Stimulated activated CD4-positive, alpha-beta T cell treated with anti-CD3 and anti-CD28 coated beads, Interleukin-1b, Interleukin-23, amount 100 ng/mL, for 1 hour (primary cell): ENCODE results near the gene LSP1.

ENCODE experiments used
- DNase-seq, 2 donors: peaks; one replicate each; pipeline ENCODE4 v3.0.0-alpha.2; 2020; ENCODE audit warnings: low read depth in 2 of 2

Gene LSP1

DNA sequence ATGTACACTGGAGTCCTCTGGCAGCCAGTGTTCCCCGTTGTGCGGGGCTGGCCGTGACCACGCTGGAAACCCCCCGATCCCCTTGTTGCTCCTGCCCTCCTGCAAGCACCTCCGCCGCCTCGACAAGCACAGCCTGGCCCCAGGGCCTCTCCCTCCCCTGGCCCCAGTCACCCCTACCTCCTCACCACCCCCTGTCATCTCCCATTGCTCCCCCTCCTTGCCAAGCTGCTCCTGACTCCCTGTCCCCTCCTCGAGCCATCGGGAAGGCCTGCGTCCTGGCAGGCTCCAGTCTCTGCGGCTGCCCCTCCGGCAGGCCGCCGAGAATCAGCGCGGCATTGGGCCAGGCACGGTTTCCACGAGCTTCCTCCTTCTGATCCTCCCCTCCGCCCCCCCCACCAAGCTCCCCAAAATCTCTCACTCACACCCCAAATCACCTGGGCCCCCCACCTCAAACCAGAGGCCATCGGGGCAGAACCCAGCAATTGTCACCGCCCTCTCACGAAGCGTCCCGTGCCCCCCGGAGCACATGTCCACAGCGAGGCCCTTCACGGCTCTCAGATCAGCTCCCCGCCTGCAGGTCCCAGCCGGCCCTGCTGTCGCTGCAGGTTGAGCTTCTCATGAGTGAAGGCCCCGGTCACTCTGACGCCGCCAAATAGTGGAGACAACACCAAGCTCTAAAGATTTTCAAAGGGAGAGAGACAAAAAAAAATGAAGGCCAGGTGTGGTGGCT lies 5.7 kb upstream of the LSP1 start:
- no peak for DNase-seq

DNA sequence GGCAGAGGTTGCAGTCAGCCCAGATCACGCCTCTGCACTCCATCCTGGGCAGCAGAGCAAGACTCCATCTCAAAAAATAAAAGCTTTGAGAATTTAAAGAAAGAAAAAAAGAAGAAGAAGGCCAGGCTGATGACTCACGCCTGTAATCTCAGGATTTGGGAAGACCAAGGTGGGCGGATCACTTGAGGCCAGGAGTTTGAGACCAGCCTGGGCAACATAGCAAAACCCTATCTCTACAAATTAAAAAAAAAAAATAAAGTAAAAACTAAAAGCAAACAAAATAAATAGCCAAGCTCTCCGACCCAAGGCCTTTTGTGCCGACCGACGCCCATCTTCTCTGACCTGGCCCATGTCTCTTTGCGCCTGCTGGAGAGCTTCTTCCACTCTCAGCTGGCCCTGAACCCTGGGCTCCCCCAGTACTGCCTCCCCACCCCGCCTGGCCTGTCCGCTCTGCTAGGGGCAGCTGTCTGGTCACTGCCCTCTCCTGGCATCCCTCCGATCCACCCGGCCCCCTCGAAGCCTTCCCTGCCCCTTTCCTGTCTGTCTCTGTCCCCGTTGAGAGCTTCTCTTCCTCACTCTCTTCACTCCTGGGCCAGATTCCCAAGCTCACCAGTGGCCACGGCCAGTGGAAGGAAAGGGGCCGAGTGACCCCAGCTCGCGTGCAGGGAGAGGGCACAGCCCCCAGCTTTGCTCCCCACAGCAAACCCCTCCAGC lies 4.8 kb upstream of the LSP1 start:
- no peak for DNase-seq

DNA sequence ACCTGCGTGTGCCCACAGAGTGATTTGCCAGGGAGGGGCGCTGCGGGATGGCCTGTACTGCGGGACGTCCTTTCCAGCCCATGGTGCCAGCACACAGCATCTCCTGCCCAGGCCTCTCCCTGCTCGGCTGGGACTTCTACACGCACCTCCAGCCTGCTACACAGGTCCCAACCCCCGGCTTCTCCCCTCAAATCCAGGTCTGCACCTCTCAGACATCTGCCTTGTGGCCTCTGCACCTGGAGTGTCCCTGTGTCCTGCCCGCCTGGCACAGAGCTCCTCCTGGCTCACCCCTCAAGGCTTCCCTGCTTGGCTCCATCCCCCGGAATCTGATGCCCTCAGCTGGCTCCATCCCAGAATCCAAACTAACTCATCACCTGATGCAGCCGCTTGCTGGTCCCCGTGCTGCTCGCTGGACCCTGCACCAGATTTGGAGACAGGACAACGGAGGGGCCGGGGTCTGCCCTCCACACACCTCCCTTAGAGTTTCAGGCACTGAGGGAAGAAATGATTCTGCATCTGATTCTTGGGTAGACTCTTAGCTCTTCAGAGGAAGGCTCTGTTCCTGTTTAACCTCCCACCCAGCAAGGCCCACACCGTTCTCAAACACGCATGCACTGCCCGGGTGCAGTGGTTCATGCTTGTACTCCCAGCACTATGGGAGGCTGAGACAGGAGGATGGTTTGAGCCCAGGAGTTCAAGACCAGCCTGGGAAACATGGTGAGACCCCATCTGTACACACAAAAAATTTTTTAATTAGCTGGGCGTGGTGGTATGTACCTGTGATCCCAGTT lies 4.0 kb upstream of the LSP1 start:
- no peak for DNase-seq

DNA sequence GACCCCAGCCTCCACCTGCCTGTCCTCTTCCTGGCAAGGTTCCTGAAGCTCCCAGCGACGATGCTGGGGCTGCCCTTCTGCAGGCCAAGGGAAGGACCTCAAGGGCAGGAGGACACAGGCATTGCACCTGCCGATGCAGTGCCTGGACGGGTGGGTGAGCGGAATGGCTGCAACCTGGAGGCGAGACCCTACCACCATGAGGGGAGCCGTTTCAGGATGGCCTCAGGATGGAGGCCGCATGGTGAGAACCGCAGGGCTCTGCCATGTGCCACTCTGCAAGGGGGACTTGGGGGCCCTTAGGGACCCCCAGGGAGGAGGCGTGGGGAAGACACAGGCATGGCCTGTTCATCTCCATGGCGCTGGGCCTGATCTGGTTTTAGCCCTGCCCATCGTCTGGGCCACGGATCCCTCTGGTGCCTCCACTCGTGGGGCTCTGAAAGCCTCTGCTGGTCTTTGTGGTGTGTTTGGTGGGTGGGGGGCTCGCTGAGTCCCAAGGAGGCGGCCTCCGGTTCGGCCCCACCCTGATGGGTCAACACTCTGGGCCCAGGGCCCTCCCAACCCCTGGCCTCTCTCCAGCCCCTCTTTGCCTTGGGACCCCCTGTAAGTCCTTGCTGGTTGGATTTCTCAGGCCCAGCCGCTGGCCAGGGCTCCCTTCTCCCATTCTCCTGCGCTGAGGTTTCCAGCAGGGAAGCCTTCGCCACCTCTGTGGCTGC lies 1.3 kb upstream of the LSP1 start:
- no peak for DNase-seq

DNA sequence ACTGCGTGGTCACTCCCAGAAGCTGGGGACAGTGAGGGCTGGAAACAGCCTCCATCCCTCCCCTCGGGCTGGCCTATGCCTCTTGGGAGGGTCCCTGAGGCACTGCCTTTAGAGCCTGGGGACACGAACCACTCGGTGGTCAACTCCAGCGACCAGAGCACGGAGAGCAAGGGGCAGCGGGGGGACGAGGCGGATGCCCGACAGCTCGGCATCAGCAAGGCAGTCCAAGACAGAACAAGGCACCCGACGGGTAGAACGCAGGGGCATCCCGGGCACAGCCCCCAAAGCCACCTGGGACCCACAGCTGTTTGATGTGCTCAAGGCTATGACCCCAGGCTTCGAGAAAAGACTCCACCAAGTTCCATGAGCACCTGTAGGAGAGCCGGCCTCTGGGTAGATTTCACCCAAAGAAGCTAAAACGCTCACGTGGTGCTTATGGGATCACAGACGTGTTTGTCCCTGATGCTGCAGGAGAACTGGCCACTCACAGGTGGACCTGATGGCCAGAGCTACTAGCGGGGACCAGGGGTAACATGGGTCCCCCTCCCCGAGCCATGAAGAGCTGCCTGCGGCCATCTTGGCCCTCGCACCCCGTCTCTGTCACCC lies 510 bp upstream of the LSP1 start:
- no peak for DNase-seq

DNA sequence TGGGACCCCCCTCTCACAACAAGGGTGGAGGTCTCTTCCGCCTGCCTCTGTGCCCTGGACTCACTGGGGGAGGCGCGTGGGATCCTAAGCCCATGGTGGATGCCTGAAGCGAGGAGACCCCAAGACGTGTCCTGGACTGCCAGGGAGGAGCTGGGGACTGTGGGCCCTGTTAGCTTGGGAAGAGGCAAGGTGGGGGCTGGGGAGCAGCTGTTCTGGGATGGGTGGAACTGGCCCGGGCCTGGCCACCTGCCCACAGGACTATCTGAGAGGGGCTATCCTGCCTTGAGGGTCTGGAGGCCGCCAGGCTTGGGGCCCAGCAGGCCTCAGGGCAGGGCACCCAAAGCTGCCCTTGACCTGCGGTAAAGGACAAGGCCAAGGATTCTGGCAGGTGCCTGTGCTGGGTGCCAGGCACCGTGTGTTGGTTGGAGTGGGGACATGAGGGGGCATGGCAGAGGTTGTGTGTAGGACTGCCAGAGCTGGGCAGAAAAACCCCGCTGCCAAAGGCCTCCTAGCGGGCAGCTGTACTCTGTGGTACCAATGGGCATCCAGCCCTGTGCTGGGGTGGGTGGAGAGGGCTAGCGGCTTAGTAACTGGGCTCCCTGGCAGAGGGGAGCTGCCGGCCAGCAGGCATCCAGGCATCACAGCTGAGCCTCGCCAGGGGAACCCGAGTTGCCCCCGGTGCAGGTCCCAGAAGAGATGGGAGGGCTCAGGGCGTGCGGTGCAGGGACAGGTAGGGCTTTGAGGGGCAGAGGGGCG lies 670 bp downstream of the LSP1 start:
- DNase-seq, result no peak

DNA sequence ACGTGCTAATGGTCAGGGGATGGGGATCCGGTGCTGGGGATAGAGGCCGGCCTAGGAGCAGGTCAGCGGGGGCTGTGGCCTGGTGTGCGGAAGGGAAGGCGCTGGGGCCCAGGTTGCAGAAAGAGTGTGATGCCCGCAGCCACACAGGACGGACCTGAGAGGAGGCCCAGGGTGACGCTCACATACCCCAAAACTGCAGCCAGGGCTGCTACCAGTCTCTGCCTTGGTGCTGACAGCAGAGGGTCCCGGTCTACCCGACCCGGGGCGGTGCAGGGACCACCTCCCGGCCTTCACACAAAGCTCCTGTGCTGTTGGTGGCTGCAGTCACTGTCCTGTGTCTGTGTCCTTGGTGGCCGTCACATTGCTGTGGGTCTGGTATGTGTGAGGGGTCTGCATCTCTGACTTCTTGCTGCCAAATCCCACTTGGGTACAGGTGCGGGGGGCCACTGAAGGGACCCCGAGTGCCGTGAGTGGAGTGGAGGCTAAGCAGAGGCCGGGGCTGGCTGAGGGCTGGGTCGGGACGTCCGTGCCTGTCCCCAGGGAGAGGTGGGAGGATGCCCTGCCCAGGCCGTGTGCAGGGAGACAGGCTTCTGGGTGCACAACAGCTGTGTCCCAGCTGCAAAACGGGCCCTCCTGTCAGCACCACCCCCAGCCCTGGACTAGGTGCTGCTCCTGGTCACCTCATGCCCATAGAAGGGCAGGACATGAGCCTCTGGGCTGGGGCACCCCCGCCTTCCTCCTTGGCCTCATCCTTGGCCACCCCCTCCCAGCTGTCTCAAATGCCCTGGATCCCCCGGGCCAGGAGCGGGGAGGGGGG lies 1.5 kb downstream of the LSP1 start:
- DNase-seq, result no peak

DNA sequence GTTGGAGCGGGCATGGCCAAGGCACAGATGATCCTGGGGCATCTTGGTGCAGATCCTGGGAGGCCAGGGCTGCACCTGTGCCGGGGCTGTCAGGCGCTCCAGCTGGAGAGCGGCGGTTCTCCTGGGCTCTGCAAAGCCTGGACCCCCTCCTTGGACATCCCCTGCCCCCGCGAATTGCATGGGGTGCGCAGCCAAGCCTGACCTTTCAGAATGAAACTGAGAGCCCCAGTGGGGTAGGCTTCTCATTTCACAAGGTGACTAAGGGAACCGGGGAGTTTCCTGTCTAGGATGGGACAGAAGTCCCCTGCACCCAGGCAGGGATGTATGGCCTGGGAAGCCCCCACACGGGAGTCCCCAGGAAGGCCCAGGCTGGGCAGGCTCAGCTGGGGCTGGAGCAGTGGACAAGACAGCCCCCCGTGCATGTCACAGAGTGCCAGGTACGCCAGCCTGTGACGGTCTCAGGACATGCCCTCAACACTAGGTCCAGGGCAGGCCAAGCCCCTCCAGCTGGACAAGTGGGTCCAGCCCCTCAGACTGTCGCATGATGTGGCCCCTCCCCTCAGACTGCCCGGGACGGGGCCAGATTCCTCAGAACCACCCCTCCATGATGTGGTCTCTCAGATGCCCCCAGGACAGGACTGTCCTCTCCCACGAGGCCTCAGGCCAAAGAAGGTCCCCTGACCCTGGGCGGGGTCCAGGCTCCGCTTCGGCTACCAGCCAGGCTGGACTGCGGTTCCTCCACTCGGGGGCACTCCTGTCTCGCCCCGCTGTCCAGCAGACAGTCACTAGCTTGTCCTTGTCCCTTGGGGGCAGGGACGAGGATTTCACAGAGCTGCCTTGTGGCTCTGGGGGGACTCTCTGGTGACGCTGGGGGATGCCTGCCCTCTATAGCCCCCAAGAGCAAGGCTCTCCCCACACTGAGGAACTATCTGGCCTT lies 2.3 kb downstream of the LSP1 start:
- no peak for DNase-seq

DNA sequence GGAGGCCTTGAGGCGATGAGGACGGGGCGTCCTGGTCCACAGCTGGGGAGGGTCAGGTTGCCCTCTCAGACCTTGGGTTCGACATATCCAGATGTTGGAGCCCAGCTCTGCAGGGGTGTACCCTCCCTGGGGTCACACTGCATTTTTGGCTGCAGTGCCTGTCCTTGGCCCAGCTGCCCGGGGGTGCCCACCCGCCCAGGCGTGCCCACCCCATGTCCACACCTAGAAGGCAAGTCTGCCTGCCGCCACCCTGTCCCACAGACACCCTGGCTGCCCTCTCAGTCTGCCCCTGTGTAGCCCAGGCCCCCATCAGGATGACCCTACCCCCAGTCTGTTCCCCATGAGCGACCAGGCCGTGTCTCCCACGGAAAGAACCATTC lies 3.0 kb downstream of the LSP1 start:
- no peak for DNase-seq

DNA sequence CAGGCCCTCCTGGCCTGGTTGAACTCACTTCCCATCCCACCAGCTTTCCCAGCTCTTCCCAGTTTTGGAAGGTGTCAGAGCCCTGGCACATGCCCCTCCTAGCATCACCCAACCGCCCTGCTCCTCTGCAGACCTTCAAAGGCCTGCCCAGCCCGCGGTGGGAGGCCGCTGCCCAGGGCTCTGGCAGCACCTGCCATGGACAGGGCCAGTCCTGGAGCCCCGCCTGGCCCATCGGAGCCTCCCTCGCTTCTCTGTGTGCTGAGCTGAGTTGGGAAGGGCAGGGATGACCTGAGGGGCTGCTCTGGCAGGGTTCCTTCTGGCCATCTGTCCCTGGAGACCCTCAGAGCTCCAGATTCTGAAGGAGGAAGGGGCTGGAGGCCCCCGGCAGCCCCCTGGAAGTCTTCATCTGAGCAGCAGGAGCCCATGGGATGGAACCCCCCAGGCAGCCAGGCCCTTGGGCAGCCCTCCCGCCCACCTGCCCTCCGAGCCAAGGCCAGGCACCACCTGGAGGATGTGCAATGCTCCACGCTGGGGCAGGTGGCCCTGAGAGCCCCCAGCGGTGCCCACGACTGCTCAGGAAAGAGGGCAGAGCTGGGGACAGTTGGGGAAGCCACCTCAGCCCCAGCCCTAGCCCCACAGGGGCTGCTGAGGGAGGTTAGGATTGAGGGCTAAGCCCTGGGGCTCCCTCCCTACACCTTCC lies 3.6 kb downstream of the LSP1 start:
- no peak for DNase-seq

DNA sequence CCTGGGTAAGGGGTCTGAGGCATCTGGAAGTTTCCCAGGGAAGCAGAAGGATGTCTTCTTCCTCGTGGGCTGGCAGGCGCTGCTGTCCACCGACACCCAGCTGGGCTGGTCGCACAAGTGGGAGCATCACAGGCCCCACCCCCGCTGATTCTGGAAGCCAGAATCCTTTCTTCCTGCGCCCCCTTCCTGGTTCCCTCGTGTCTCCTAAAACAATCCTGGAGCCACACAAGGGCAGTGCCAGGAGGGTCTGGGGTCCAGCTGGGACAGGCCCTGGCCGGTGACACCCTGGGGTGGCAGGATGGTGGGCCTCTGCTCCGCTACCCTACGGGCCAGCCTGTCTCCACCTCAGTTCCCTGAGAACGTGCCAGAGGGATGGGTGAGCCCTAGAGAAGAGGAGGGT lies 4.2 kb downstream of the LSP1 start:
- DNase-seq, result no peak

DNA sequence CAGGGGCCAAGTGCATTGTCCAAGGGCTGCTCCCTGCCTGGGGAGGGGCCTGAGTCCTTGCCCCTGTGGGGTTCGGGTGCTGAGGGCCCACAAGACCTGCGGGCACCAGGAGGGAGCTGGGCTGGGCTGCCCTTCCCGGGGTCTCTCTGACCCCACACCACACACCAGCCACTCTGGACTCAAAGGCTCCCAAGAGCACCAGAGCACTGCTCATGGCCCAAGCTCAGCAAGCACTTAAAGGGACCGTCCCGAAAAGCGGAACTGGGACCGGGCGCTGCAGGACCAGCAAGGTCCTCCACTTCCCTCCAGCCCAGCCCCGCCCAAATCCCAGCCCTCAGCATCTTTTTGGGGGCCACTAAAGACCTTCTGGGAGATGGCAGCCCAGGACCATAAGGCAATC lies 5.3 kb downstream of the LSP1 start:
- DNase-seq, result no peak

DNA sequence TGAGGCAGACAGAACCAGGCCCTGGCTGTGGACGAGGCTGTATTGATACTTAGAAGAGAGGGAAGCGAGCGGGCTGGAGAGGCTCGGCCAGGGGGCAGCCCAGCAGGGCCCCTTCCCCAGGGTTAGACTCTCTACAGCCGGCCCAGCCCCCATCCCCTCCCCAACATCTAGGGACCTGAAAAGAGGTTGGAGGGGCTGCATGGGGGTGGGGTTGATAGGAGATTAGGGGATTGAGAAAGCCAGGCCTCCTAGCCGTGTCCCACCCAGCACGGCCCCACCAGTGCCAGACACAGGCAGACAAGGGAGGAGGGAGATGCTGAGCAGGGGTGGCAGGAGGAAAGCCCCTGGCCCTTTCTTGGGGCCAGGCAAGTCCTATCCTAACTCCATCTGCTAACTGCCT lies 5.7 kb downstream of the LSP1 start:
- no peak for DNase-seq

DNA sequence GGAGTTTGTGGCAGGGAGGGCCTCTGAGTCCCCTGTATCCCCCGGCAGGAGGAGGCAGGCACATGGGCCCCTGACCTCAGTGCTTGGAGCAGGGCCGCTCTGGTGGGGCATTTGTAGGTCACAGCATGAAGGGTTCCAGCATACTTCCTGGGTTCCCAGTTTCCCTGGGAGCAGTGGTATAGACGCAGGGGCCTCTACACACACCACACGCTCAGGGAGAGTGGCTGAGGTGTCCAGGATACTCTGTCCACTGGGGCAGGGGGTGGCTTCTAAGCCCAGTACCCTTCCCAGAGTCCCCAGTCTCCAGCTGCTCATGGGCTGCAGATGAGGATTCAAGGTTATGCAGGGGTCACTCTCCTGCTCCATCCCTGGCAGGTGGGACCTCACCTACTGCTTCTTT lies 6.1 kb downstream of the LSP1 start:
- DNase-seq, result no peak

DNA sequence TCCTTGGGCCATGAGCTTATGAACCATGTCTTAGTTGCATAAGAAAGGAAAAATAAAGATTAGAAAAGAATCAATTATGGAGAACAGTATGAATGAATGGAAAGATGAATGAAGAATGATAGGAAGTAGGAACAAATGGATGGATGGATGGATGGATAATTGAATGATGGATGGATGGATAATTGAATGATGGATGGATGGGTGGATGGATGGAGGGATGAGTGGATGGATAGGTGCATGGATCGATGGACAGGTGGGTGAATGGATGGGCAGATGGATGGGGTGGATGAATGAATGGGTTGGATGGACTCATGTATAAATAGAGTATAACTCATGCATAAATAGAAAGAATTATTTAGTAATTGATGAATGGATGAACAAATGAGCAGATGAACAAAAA lies 7.2 kb downstream of the LSP1 start:
- DNase-seq, result no peak

DNA sequence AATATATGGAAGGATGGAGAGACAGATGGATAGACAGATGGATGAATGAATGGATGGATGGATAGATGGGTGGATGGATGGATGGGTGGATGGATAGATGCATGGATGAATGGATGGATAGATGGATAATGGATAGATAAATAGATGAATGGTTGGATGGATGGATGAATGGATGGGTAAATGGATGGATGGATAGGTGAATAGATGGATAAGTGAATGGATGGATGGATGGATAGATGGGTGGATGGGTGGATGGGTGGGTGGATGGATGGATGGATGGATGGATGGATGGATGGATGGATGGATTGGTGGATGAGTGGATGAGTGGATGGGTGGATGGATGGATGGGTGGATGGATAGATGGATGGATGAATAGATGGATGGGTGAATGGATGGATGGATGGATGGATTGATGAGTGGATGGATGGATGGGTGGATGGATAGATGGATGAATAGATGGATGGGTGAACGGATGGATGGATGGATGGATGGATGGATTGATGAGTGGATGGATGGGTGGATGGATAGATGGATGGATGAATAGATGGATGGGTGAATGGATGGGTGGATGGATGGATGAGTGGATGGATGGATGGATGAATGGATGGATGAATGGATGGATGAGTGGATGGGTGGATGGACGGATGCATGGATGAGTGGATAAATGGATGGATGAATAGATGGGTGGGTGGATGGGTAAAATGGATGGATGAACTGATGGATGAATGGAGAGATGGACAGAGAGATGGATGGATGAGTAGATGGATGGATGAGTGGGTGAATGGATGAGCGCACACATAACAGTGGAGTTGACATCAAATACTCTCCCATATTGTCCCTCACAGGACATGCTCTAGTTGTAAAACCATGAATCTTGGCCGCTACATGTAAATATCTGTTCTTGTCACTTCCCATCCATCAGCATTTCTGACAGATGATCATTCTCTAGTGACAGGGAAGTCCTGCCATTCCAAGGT lies 8.8 kb downstream of the LSP1 start:
- no peak for DNase-seq
